Stomach (tissue), 4 donors: ENCODE results near the gene PPM1F.

ENCODE experiments used
- CTCF ChIP-seq, 7 experiments: fragments of 450-650 bp in 4 of 7; fragments of 200-600 bp in 3 of 7; sonication (generic) in 3 of 7; IDR thresholded peaks; one replicate each; pipeline ENCODE4 v1.5.1; 2016 to 2019; ENCODE audit warnings: antibody characterized with exemption in 7 of 7, control low read depth in 2 of 7, mild to moderate bottlenecking in 1 of 7
- POLR2A ChIP-seq, 4 donors: fragments of 450-650 bp; IDR thresholded peaks; one replicate each; pipeline ENCODE4 v1.6.1; 2016; ENCODE audit warnings: antibody characterized with exemption in 4 of 4, control low read depth in 2 of 4, mild to moderate bottlenecking in 1 of 4, moderate library complexity in 1 of 4

GRCh38 chr22:21947040-21948014 lies 5.3 kb downstream of the PPM1F start:
- TF ChIP-seq POLR2A (IDR thresholded peaks at IDR 0.05), result no peak
- peak in 3 of 7 experiments; percentile 37 to 51 (median 37) for TF ChIP-seq CTCF (IDR thresholded peaks at IDR 0.05)
